Measurements from ENCODE around the gene POTEG. TPM values are rescaled to one million over a fixed set of nuclear protein-coding genes. Genes with fewer than 3 reads are reported as not detected.
"Not testable (repeated sequence)": the region's sequence is repeated elsewhere in the genome, so short reads cannot be mapped to it uniquely, and the experiment has no call there.

Gene POTEG
- total RNA-seq, 1 donor from 2014 or later = not detected

- not testable (repeated sequence) for H3K36me3 Mint-ChIP-seq; H3K9me3 Mint-ChIP-seq; H3K27ac Mint-ChIP-seq; H3K4me3 Mint-ChIP-seq; DNase-seq (ENCODE audit: extremely low spot score, unreplicated experiment); H3K4me1 Mint-ChIP-seq (ENCODE audit: unreplicated experiment); H3K27me3 Mint-ChIP-seq
Measured at GRCh38 chr14:19390230-19390629, 43.9 kb downstream of the POTEG start.

GRCh38 chr14:19388741-19389140, 45.4 kb downstream of the POTEG start:
- not testable (repeated sequence) for DNase-seq (ENCODE audit: extremely low spot score, unreplicated experiment); H3K27me3 Mint-ChIP-seq; H3K4me3 Mint-ChIP-seq; H3K4me1 Mint-ChIP-seq (ENCODE audit: unreplicated experiment); H3K27ac Mint-ChIP-seq; H3K36me3 Mint-ChIP-seq; H3K9me3 Mint-ChIP-seq

GRCh38 chr14:19386996-19387395, 47.1 kb downstream of the POTEG start:
- H3K4me1 Mint-ChIP-seq (ENCODE audit: unreplicated experiment); H3K9me3 Mint-ChIP-seq; H3K4me3 Mint-ChIP-seq; H3K27ac Mint-ChIP-seq; H3K27me3 Mint-ChIP-seq; DNase-seq (ENCODE audit: extremely low spot score, unreplicated experiment); H3K36me3 Mint-ChIP-seq: not testable (repeated sequence)

- DNase-seq (ENCODE audit: extremely low spot score, unreplicated experiment); H3K9me3 Mint-ChIP-seq; H3K4me3 Mint-ChIP-seq; H3K27ac Mint-ChIP-seq; H3K4me1 Mint-ChIP-seq (ENCODE audit: unreplicated experiment); H3K36me3 Mint-ChIP-seq; H3K27me3 Mint-ChIP-seq: not testable (repeated sequence)
Measured at GRCh38 chr14:19386309-19386708, 47.8 kb downstream of the POTEG start.

- not testable (repeated sequence) for DNase-seq (ENCODE audit: extremely low spot score, unreplicated experiment); H3K27ac Mint-ChIP-seq; H3K4me3 Mint-ChIP-seq; H3K4me1 Mint-ChIP-seq (ENCODE audit: unreplicated experiment); H3K27me3 Mint-ChIP-seq; H3K36me3 Mint-ChIP-seq; H3K9me3 Mint-ChIP-seq
Measured at GRCh38 chr14:19384088-19384781, 49.9 kb downstream of the POTEG start.

- not testable (repeated sequence) for H3K4me3 Mint-ChIP-seq; DNase-seq (ENCODE audit: extremely low spot score, unreplicated experiment); H3K4me1 Mint-ChIP-seq (ENCODE audit: unreplicated experiment); H3K27ac Mint-ChIP-seq; H3K27me3 Mint-ChIP-seq; H3K9me3 Mint-ChIP-seq; H3K36me3 Mint-ChIP-seq
Measured at GRCh38 chr14:19383008-19383584, 51.0 kb downstream of the POTEG start.

GRCh38 chr14:19380137-19380536, 54.0 kb downstream of the POTEG start:
- H3K9me3 Mint-ChIP-seq; H3K27me3 Mint-ChIP-seq; H3K4me3 Mint-ChIP-seq; H3K27ac Mint-ChIP-seq; H3K36me3 Mint-ChIP-seq; H3K4me1 Mint-ChIP-seq (ENCODE audit: unreplicated experiment); DNase-seq (ENCODE audit: extremely low spot score, unreplicated experiment): not testable (repeated sequence)

GRCh38 chr14:19374451-19374903, 59.7 kb downstream of the POTEG start:
- not testable (repeated sequence) for H3K27me3 Mint-ChIP-seq; H3K27ac Mint-ChIP-seq; H3K9me3 Mint-ChIP-seq; H3K4me3 Mint-ChIP-seq; H3K4me1 Mint-ChIP-seq (ENCODE audit: unreplicated experiment); H3K36me3 Mint-ChIP-seq
- DNase-seq (ENCODE audit: extremely low spot score, unreplicated experiment) = peak; percentile 51

GRCh38 chr14:19372813-19373500, 61.2 kb downstream of the POTEG start:
- H3K9me3 Mint-ChIP-seq, H3K4me3 Mint-ChIP-seq: not testable (repeated sequence)

GRCh38 chr14:19371767-19372166, 62.4 kb downstream of the POTEG start:
- not testable (repeated sequence) for H3K27ac Mint-ChIP-seq; DNase-seq (ENCODE audit: extremely low spot score, unreplicated experiment); H3K4me1 Mint-ChIP-seq (ENCODE audit: unreplicated experiment); H3K4me3 Mint-ChIP-seq; H3K9me3 Mint-ChIP-seq; H3K27me3 Mint-ChIP-seq; H3K36me3 Mint-ChIP-seq

More at GRCh38 chr14:19372813-19373500, 61.2 kb downstream of the POTEG start:
- H3K4me1 Mint-ChIP-seq (ENCODE audit: unreplicated experiment); H3K27ac Mint-ChIP-seq; H3K36me3 Mint-ChIP-seq; H3K27me3 Mint-ChIP-seq: not testable (repeated sequence)
- peak; percentile 72 for DNase-seq (ENCODE audit: extremely low spot score, unreplicated experiment)

GRCh38 chr14:19362803-19363202, 71.3 kb downstream of the POTEG start:
- H3K4me3 Mint-ChIP-seq; H3K27me3 Mint-ChIP-seq; H3K4me1 Mint-ChIP-seq (ENCODE audit: unreplicated experiment); H3K36me3 Mint-ChIP-seq; H3K9me3 Mint-ChIP-seq; DNase-seq (ENCODE audit: extremely low spot score, unreplicated experiment); H3K27ac Mint-ChIP-seq: not testable (repeated sequence)

GRCh38 chr14:19362323-19362722, 71.8 kb downstream of the POTEG start:
- not testable (repeated sequence) for H3K27ac Mint-ChIP-seq; H3K9me3 Mint-ChIP-seq; H3K4me1 Mint-ChIP-seq (ENCODE audit: unreplicated experiment); H3K27me3 Mint-ChIP-seq; H3K4me3 Mint-ChIP-seq; H3K36me3 Mint-ChIP-seq
- peak; percentile 62 for DNase-seq (ENCODE audit: extremely low spot score, unreplicated experiment)

- not testable (repeated sequence) for H3K9me3 Mint-ChIP-seq; H3K4me1 Mint-ChIP-seq (ENCODE audit: unreplicated experiment); H3K27ac Mint-ChIP-seq; DNase-seq (ENCODE audit: extremely low spot score, unreplicated experiment); H3K4me3 Mint-ChIP-seq; H3K27me3 Mint-ChIP-seq; H3K36me3 Mint-ChIP-seq
Measured at GRCh38 chr14:19361636-19362253, 72.4 kb downstream of the POTEG start.

Data from type B pancreatic cell (in vitro differentiated cells).